ENCODE results near the gene TMEM207.

Gene TMEM207

DNA sequence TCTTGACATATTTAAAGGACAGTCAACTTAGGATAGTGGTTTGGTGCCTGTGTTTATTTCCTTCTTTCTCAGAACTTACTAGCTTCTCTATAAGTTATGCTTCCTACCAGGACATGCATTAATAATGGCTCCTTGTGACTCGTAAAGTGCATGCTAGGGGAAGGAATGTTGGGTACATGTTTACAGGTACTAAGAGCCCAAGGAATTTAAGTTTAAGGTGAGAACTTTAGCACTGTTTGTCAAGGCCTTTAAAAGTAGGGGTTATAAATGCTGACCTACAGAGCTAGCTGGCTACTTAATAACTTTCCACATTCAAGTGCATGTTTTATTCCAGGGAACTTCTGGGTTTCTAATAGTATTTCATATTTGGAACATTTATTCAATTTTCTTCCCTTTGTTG is at the start of gene TMEM207:
Gene TMEM207 (minus strand): TSS at position 101 of the 400 bp plus-strand sequence. CDS start 92 bp downstream, at position 9.
- TF ChIP-seq, protein P1, sequence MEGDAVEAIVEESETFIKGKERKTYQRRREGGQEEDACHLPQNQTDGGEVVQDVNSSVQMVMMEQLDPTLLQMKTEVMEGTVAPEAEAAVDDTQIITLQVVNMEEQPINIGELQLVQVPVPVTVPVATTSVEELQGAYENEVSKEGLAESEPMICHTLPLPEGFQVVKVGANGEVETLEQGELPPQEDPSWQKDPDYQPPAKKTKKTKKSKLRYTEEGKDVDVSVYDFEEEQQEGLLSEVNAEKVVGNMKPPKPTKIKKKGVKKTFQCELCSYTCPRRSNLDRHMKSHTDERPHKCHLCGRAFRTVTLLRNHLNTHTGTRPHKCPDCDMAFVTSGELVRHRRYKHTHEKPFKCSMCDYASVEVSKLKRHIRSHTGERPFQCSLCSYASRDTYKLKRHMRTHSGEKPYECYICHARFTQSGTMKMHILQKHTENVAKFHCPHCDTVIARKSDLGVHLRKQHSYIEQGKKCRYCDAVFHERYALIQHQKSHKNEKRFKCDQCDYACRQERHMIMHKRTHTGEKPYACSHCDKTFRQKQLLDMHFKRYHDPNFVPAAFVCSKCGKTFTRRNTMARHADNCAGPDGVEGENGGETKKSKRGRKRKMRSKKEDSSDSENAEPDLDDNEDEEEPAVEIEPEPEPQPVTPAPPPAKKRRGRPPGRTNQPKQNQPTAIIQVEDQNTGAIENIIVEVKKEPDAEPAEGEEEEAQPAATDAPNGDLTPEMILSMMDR (conservative IDR thresholded peaks at IDR 0.05; ENCODE audit: low read depth): no peak
- DNase-seq (ENCODE audit: low spot score): no peak
- H3K27ac ChIP-seq: no peak within 1 kb of the TSS
- CTCF ChIA-PET: no interaction called here
- POLR2A ChIA-PET (ENCODE audit: low non-redundant PET): no interaction called here

DNA sequence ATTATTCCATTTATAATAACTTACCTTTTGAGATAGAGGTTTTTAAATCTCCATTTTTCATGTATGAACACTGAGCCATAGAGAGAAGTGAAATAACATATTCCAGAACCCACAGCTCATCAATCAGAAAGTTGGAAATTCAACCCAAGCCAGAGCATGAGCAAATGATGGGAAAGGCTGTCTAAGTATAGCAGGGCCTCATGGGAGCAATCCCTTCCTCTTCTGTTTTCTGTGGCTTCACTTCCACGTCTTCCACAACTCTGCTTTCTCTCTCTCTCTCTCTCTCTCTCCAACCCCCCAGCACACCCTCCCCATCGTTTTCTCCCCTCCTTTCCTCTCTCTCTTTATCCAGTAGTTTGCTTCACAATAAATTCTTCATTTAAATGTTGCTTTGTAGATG is 49.4 kb upstream of the TMEM207 start:
- no peak overlapping the region for H3K27ac ChIP-seq
- ChIA-PET CTCF (interaction anchor here (0.6 kb wide), 1 partner anchor 12 kb away, joined by 3 read pairs; no protein-coding TSS in a partner anchor), POLR2A (ENCODE audit: low non-redundant PET) (no interaction called here)
- TF ChIP-seq, protein P1 (conservative IDR thresholded peaks at IDR 0.05; ENCODE audit: low read depth): no peak
- no peak for DNase-seq (ENCODE audit: low spot score)

DNA sequence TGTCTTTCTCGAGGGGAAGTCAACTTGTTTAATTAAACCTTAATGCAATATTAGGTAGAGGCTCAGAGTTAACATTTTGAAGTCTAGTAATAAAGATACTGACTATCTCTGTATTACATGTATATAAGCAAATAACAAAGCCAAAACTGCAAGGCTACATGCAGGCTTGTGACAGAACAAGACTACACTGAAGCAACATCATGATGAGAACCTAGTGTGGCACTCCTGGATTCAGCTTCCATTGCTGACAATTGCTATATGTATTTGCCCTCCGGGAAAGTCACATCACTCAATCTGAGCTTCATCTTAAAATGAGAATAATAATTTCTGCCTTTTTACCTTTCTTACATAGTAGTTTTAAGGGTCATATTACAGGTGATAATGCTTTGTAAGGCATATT is 48.6 kb upstream of the TMEM207 start:
- POLR2A ChIA-PET (ENCODE audit: low non-redundant PET): no interaction called here
- H3K27ac ChIP-seq: no peak overlapping the region
- DNase-seq (ENCODE audit: low spot score): no peak
- TF ChIP-seq, protein P1 (conservative IDR thresholded peaks at IDR 0.05; ENCODE audit: low read depth): no peak
- CTCF ChIA-PET: interaction anchor here (0.6 kb wide), 1 partner anchor 12 kb away, joined by 3 read pairs; no protein-coding TSS in a partner anchor

DNA sequence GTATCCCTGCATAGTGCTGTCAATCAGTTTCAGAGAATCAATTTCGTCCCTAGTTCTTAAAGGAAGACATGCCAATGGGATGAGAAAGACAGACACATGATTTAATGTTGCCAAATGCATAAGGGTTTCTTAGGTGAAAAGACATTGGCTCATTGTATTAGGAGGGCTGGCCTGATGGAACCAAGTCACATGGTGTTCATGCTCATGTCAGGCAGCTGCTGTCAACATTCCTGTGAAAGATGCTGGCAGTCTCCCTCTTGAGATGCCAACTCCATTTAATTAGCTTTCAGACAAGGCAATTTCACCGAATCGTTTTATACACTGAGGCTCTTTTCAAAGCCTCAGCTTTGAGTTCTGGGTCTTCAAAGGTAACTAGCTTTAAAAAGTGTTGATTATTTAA is 48.1 kb upstream of the TMEM207 start:
- DNase-seq (ENCODE audit: low spot score): peak; percentile 28
- ChIA-PET POLR2A (ENCODE audit: low non-redundant PET) (no interaction called here), CTCF (interaction anchor here (0.6 kb wide), 1 partner anchor 679 kb away, joined by 3 read pairs; no protein-coding TSS in a partner anchor)
- no peak overlapping the region for H3K27ac ChIP-seq
- TF ChIP-seq, protein P1 (conservative IDR thresholded peaks at IDR 0.05; ENCODE audit: low read depth): no peak

DNA sequence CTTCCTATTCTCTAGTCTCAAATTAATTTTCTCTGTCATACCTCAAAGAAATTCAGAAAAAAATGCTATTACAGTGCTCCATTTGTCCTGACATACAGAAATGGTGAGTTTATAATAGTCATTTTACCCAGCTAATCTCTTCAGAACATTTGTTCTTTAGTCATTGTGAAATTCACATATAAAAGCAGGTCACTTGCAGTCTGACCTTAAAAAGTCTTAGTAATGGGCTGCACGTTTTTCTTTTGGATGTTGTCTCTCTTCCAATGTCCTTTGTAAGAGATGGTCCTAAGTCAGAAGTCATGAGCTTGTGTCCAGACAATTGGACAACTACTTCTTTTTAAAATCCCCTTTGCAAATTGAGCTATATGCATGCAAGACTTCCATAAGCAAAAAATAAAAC is 47.2 kb upstream of the TMEM207 start:
- H3K27ac ChIP-seq: no peak overlapping the region
- CTCF ChIA-PET: no interaction called here
- no peak for DNase-seq (ENCODE audit: low spot score)
- TF ChIP-seq, protein P1 (conservative IDR thresholded peaks at IDR 0.05; ENCODE audit: low read depth): no peak
- POLR2A ChIA-PET (ENCODE audit: low non-redundant PET): no interaction called here

DNA sequence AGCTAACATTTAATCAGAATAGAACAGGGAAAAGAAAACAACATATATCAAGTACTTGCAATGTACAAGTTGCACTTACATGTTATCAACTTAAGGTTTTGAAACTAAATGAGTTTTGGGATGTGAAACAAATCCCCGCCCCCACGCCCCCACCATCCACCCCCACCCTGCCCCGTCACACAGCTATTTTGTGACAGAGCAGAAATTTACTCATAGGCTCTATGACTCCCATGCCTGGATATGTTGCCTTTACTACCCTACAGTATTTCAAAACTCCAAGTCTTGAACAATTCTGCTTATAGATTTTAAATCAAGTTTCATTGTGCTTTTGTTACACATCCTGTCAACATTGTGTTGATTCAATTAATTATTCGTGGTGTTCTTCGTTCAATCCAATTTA is 46.1 kb upstream of the TMEM207 start:
- POLR2A ChIA-PET (ENCODE audit: low non-redundant PET): no interaction called here
- TF ChIP-seq, protein P1 (conservative IDR thresholded peaks at IDR 0.05; ENCODE audit: low read depth): no peak
- no peak for DNase-seq (ENCODE audit: low spot score)
- H3K27ac ChIP-seq: no peak overlapping the region
- CTCF ChIA-PET: no interaction called here

DNA sequence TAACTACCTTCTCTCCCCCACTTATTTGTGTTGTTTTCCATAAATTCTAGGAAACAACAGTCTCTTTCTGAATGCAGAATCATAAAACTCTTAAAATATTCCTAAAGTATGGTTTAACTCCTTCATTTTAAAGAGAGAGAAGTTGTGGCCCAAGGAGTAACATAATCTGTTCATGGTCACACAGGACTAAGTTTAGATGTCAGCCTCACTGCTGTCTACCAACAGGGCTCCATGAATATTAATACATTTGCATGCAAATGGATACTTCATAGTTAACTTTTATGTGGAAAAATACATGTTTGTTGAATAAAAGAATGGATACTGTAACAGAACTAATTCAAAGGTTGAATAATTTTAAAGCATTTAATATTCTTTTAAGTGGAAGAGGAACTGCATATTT is 45.7 kb upstream of the TMEM207 start:
- CTCF ChIA-PET: no interaction called here
- TF ChIP-seq, protein P1 (conservative IDR thresholded peaks at IDR 0.05; ENCODE audit: low read depth): no peak
- DNase-seq (ENCODE audit: low spot score): no peak
- no peak overlapping the region for H3K27ac ChIP-seq
- POLR2A ChIA-PET (ENCODE audit: low non-redundant PET): no interaction called here

Measured in RWPE1 (cell line).